Cardiac fibroblast (primary cell): ENCODE data around the gene HS2ST1.
"Not testable (repeated sequence)": the region's sequence is repeated elsewhere in the genome, so short reads cannot be mapped to it uniquely, and the experiment has no call there.

ENCODE experiments used
- DNase-seq, 2 donors: peaks; one replicate each; pipeline versions ENCODE4 v3.0.0 to v3.0.0-alpha.2; 2010; ENCODE audit warnings: low read depth in 2 of 2
- H3K4me3 ChIP-seq, 2 donors: replicated peaks in 1 of 2; 1 replicate in 1 of 2; 2 replicates in 1 of 2; pipeline ENCODE4 v1.5.1; 2011; ENCODE audit warnings: low read depth in 2 of 2, low read length in 2 of 2, mild to moderate bottlenecking in 2 of 2, moderate library complexity in 1 of 2
- CTCF ChIP-seq: IDR thresholded peaks from one replicate; pipeline ENCODE4 v1.5.1; 2011; ENCODE audit warnings: low read depth, mild to moderate bottlenecking, low read length, inconsistent platforms

HS2ST1 gene

GRCh38 chr1:86875722-86876121 is 38.7 kb upstream of the HS2ST1 start:
- no peak for DNase-seq
- no peak for TF ChIP-seq CTCF

GRCh38 chr1:86887479-86888162 is 26.8 kb upstream of the HS2ST1 start:
- no peak for DNase-seq
- no peak overlapping the region for H3K4me3 ChIP-seq
- no peak for TF ChIP-seq CTCF

More at GRCh38 chr1:86875722-86876121, 38.7 kb upstream of the HS2ST1 start:
- H3K4me3 ChIP-seq: no peak overlapping the region

GRCh38 chr1:86888327-86888726 is 26.1 kb upstream of the HS2ST1 start:
- DNase-seq: no peak
- no peak overlapping the region for H3K4me3 ChIP-seq
- TF ChIP-seq CTCF: no peak

- DNase-seq, H3K4me3 ChIP-seq: not testable (repeated sequence)
Measured at GRCh38 chr1:86899401-86899800, 15.0 kb upstream of the HS2ST1 start.

GRCh38 chr1:86905875-86906274 is 8.6 kb upstream of the HS2ST1 start:
- TF ChIP-seq CTCF: no peak
- no peak overlapping the region for H3K4me3 ChIP-seq
- DNase-seq: no peak

GRCh38 chr1:86906419-86906818 is 8.0 kb upstream of the HS2ST1 start:
- peak; percentile 9 to 30 for DNase-seq
- TF ChIP-seq CTCF: no peak
- H3K4me3 ChIP-seq: no peak overlapping the region

GRCh38 chr1:86912281-86912900 is 2.0 kb upstream of the HS2ST1 start:
- TF ChIP-seq CTCF: no peak
- H3K4me3 ChIP-seq: peak overlapping the region; percentile 93 to 94
- peak; percentile 9 to 15 for DNase-seq
